22Rv1 (cell line): ENCODE data around the gene SORCS2.

Experiments used
- CTCF ChIP-seq: fragments of 450-650 bp; IDR thresholded peaks from 2 replicates; pipeline ENCODE4 v1.5.1; 2017; ENCODE audit warnings: mild to moderate bottlenecking
- ZFX ChIP-seq: fragments of 450-650 bp; IDR thresholded peaks from 2 replicates; pipeline ENCODE4 v1.6.1; 2017; ENCODE audit warnings: antibody characterized with exemption, borderline replicate concordance

DNA sequence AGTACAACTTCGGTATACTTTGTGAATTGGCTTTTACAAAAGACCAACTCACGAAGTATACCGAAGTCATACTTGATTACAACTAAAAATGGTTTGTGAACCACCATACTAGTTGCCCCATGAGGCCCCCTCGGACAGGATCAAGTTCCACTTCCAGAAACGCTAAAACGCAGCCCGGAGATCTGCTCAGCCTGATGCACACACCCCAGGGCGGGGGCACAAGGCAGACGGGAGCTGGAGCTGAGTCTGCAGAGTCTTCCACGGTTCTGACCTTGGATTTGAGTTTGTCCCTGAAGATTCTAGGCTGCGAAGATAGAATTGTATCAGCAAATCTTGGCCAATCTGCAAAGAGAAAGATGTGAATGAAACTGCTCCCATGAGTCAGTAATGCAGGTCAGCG is 118.1 kb downstream of the SORCS2 start:
- TF ChIP-seq CTCF (no peak), ZFX (no peak)
